Fibroblast of lung (primary cell): ENCODE data around the gene TOMM6. TPM values are rescaled to one million over a fixed set of nuclear protein-coding genes. Genes with fewer than 3 reads are reported as not detected.

Experiments used
- DNase-seq, 2 donors: peaks; one replicate each; pipeline versions ENCODE4 v3.0.0 to v3.0.0-alpha.2; 2010; ENCODE audit warnings: low read depth in 2 of 2
- H2AFZ ChIP-seq: 2 replicates; pipeline ENCODE4 v1.5.1; 2012; ENCODE audit warnings: low read length, control low read depth, inconsistent platforms
- H3K27ac ChIP-seq: 2 replicates; pipeline ENCODE4 v1.5.1; 2011; ENCODE audit warnings: low read length, control low read depth; ENCODE audit not compliant: insufficient read depth
- H3K27me3 ChIP-seq: 2 replicates; pipeline ENCODE4 v1.5.1; 2011; ENCODE audit warnings: mild to moderate bottlenecking, low read length; ENCODE audit not compliant: control insufficient read depth, insufficient read depth
- H3K36me3 ChIP-seq: 2 replicates; pipeline ENCODE4 v1.5.1; 2011; ENCODE audit warnings: low read length; ENCODE audit not compliant: control insufficient read depth, insufficient read depth
- H3K4me1 ChIP-seq: 2 replicates; pipeline ENCODE4 v1.5.1; 2011; ENCODE audit warnings: low read length; ENCODE audit not compliant: control insufficient read depth, insufficient read depth; ENCODE audit errors: extremely low read depth
- H3K4me2 ChIP-seq: 2 replicates; pipeline ENCODE4 v1.5.1; 2011; ENCODE audit warnings: low read length, control low read depth; ENCODE audit not compliant: insufficient read depth; ENCODE audit errors: extremely low read depth
- H3K4me3 ChIP-seq, 4 experiments: fragments of 200-600 bp in 1 of 4; sonication (generic) in 1 of 4; replicated peaks in 1 of 4; 2 replicates each; pipeline ENCODE4 v1.5.1; 2011 to 2016; ENCODE audit warnings: low read length in 4 of 4, low read depth in 3 of 4, mild to moderate bottlenecking in 3 of 4, control low read depth in 2 of 4, inconsistent platforms in 1 of 4, mixed read lengths in 1 of 4; ENCODE audit not compliant: insufficient read depth in 1 of 4; ENCODE audit errors: control extremely low read depth in 1 of 4
- H3K79me2 ChIP-seq: 2 replicates; pipeline ENCODE4 v1.5.1; 2012; ENCODE audit warnings: mild to moderate bottlenecking, low read length, inconsistent platforms; ENCODE audit not compliant: control insufficient read depth, insufficient read depth
- H3K9ac ChIP-seq: 2 replicates; pipeline ENCODE4 v1.5.1; 2011; ENCODE audit warnings: mild to moderate bottlenecking, low read length, control low read depth; ENCODE audit not compliant: insufficient read depth
- H3K9me3 ChIP-seq: 2 replicates; pipeline ENCODE4 v1.5.1; 2012; ENCODE audit warnings: low read depth, low read length; ENCODE audit not compliant: control insufficient read depth, insufficient read depth
- H4K20me1 ChIP-seq: 2 replicates; pipeline ENCODE4 v1.5.1; 2011; ENCODE audit warnings: low read length; ENCODE audit not compliant: control insufficient read depth, insufficient read depth; ENCODE audit errors: extremely low read depth
- EZH2 ChIP-seq: IDR thresholded peaks from 2 replicates; pipeline ENCODE4 v1.5.1; 2012; ENCODE audit warnings: low read length, control low read depth, mild to moderate bottlenecking; ENCODE audit errors: missing control alignments
- polyA plus RNA-seq, 2 donors: library from polyadenylated mRNA; depleted of rRNA in 1 of 2; stranded (reverse) in 1 of 2; unstranded in 1 of 2; fragments of >200 nt; gene quantifications; 2 replicates each; pipeline ENCODE4 v1.2.1, GENCODE V29; 2011 to 2012; ENCODE audit warnings: missing spikeins in 1 of 2
- total RNA-seq: library from RNA; depleted of rRNA; stranded (reverse); fragments of >200 nt; gene quantifications from 2 replicates; pipeline ENCODE4 v1.2.1, GENCODE V29; 2014
- TF ChIP-seq, protein P1 (sequence below), 2 donors: IDR thresholded peaks in 1 of 2; conservative IDR thresholded peaks in 1 of 2; 1 replicate in 1 of 2; 2 replicates in 1 of 2; pipeline ENCODE4 v1.5.1; 2011 to 2012; ENCODE audit warnings: low read length in 2 of 2, control low read depth in 1 of 2, inconsistent platforms in 1 of 2, low read depth in 1 of 2, mild to moderate bottlenecking in 1 of 2

TOMM6 gene
- total and polyA plus RNA-seq, 2 donors (not counting 1 experiment from before 2014, with no cell fraction given) = 54.7 to 324 TPM

GRCh38 chr6:41790045-41790444, 2.6 kb downstream of the TOMM6 start:
- H3K27me3 ChIP-seq = no peaks in the 10 kb centered on the region
- no peaks in the 10 kb centered on the region for H3K9me3 ChIP-seq
- no peak overlapping the region for H2AFZ ChIP-seq
- H3K79me2 ChIP-seq = peaks cover 13% of the 10 kb centered on the region
- TF ChIP-seq, protein P1, sequence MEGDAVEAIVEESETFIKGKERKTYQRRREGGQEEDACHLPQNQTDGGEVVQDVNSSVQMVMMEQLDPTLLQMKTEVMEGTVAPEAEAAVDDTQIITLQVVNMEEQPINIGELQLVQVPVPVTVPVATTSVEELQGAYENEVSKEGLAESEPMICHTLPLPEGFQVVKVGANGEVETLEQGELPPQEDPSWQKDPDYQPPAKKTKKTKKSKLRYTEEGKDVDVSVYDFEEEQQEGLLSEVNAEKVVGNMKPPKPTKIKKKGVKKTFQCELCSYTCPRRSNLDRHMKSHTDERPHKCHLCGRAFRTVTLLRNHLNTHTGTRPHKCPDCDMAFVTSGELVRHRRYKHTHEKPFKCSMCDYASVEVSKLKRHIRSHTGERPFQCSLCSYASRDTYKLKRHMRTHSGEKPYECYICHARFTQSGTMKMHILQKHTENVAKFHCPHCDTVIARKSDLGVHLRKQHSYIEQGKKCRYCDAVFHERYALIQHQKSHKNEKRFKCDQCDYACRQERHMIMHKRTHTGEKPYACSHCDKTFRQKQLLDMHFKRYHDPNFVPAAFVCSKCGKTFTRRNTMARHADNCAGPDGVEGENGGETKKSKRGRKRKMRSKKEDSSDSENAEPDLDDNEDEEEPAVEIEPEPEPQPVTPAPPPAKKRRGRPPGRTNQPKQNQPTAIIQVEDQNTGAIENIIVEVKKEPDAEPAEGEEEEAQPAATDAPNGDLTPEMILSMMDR (conservative IDR thresholded peaks at IDR 0.05 in 1 of 2, IDR thresholded peaks at IDR 0.05 in 1 of 2; ENCODE audit: low read depth in 1 of 2, low read length in 2 of 2) = no peak
- TF ChIP-seq EZH2 = no peak
- H3K4me3 ChIP-seq = no peak overlapping the region
- no peaks in the 10 kb centered on the region for H4K20me1 ChIP-seq
- H3K36me3 ChIP-seq = peaks cover 3% of the 10 kb centered on the region
- H3K4me1 ChIP-seq = peaks cover 4% of the 10 kb centered on the region
- no peak overlapping the region for H3K4me2 ChIP-seq
- no peak overlapping the region for H3K9ac ChIP-seq
- no peak overlapping the region for H3K27ac ChIP-seq
- no peak for DNase-seq

DNA sequence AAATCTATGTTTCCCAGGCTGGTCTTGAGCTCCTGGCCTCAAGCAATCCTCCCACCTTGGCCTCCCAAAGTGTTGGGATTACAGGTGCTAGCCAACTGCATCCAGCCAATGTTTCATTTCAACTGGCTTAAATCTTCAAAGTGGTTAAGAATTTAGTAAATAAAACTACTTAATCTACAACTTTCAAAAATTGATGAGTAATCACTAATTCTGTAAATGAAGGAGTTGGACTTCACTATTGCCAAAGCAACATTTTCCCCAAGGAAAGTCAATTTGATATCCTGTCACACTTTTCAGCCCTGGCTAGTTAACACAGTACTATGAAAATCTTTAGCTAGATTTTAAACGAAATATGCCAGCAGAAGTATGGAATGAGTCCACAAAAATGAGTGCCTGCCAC, 3.8 kb downstream of the TOMM6 start:
- Histone ChIP-seq H3K9ac (no peak overlapping the region), H3K4me2 (no peak overlapping the region), H3K9me3 (no peaks in the 10 kb centered on the region), H3K4me1 (no peaks in the 10 kb centered on the region), H3K27me3 (no peaks in the 10 kb centered on the region), H3K36me3 (peaks cover 3% of the 10 kb centered on the region), H3K4me3 (no peak overlapping the region), H2AFZ (no peak overlapping the region), H3K27ac (no peak overlapping the region), H4K20me1 (no peaks in the 10 kb centered on the region), H3K79me2 (peaks cover 13% of the 10 kb centered on the region)
- DNase-seq = no peak
- TF ChIP-seq EZH2 = no peak
- TF ChIP-seq, protein P1 (conservative IDR thresholded peaks at IDR 0.05 in 1 of 2, IDR thresholded peaks at IDR 0.05 in 1 of 2; ENCODE audit: low read depth in 1 of 2, low read length in 2 of 2) = no peak

GRCh38 chr6:41791984-41792383, 4.5 kb downstream of the TOMM6 start:
- H3K79me2 ChIP-seq = peaks cover 13% of the 10 kb centered on the region
- no peaks in the 10 kb centered on the region for H3K27me3 ChIP-seq
- H3K36me3 ChIP-seq = peaks cover 3% of the 10 kb centered on the region
- no peak overlapping the region for H3K9ac ChIP-seq
- no peaks in the 10 kb centered on the region for H3K9me3 ChIP-seq
- no peak overlapping the region for H3K4me2 ChIP-seq
- TF ChIP-seq EZH2 = no peak
- TF ChIP-seq, protein P1 (conservative IDR thresholded peaks at IDR 0.05 in 1 of 2, IDR thresholded peaks at IDR 0.05 in 1 of 2; ENCODE audit: low read depth in 1 of 2, low read length in 2 of 2) = no peak
- no peak overlapping the region for H3K27ac ChIP-seq
- no peaks in the 10 kb centered on the region for H4K20me1 ChIP-seq
- no peak overlapping the region for H2AFZ ChIP-seq
- H3K4me3 ChIP-seq = no peak overlapping the region
- no peaks in the 10 kb centered on the region for H3K4me1 ChIP-seq
- no peak for DNase-seq
